H1 (cell line): ENCODE measurements around the gene HMGXB3.

ENCODE experiments used
- BCL11A ChIP-seq, 2 experiments: IDR thresholded peaks; one replicate each; pipeline ENCODE4 v1.6.1; 2011; ENCODE audit warnings: low read depth in 2 of 2, low read length in 2 of 2, mild to moderate bottlenecking in 2 of 2
- CEBPB ChIP-seq: IDR thresholded peaks from 2 replicates; pipeline ENCODE4 v1.6.1; 2012; ENCODE audit warnings: low read depth, low read length
- CTCF ChIP-seq, 3 experiments: IDR thresholded peaks; 1 replicate in 2 of 3; 2 replicates in 1 of 3; pipeline versions ENCODE4 v1.5.1 to v1.6.1; 2011; ENCODE audit warnings: low read length in 3 of 3, mild to moderate bottlenecking in 3 of 3, inconsistent platforms in 2 of 3, low read depth in 1 of 3, moderate library complexity in 1 of 3; ENCODE audit not compliant: insufficient read depth in 1 of 3; ENCODE audit errors: control extremely low read depth in 1 of 3
- EGR1 ChIP-seq: IDR thresholded peaks from 2 replicates; pipeline ENCODE4 v1.6.1; 2011; ENCODE audit warnings: low read depth, low read length, borderline replicate concordance
- SP1 ChIP-seq: IDR thresholded peaks from 2 replicates; pipeline ENCODE4 v1.6.1; 2011; ENCODE audit warnings: low read depth, low read length
- SP2 ChIP-seq: IDR thresholded peaks from 2 replicates; pipeline ENCODE4 v1.6.1; 2012; ENCODE audit warnings: mild to moderate bottlenecking, low read length, inconsistent platforms
- USF2 ChIP-seq: IDR thresholded peaks from 2 replicates; pipeline ENCODE4 v1.6.1; 2011; ENCODE audit warnings: low read length, improper control_type of control experiment

GRCh38 chr5:150053713-150054392 lies 53.3 kb downstream of the HMGXB3 start:
- TF ChIP-seq USF2 (no peak), CTCF (IDR thresholded peaks at IDR 0.05; ENCODE audit: control extremely low read depth in 1 of 3, insufficient read depth in 1 of 3, low read depth in 1 of 3, low read length in 3 of 3) (no peak), SP2 (no peak), BCL11A (IDR thresholded peaks at IDR 0.05; ENCODE audit: low read depth in 2 of 2, low read length in 2 of 2) (no peak), EGR1 (no peak), CEBPB (no peak), SP1 (no peak)
